HL-60 (cell line): ENCODE results near the gene TBC1D14.

Experiments used
- DNase-seq, 2 experiments: peaks; one replicate each; pipeline ENCODE4 v3.0.0-alpha.2; 2010 to 2020; ENCODE audit warnings: low read depth in 1 of 2, low spot score in 1 of 2
- H3K27ac ChIP-seq: fragments of 250-450 bp; sonication (Bioruptor Pico); replicated peaks from 2 replicates; pipeline ENCODE4 v1.5.1; 2020; ENCODE audit warnings: mild to moderate bottlenecking, moderate library complexity
- H3K27me3 ChIP-seq: fragments of 250-450 bp; sonication (Bioruptor Pico); 2 replicates; pipeline ENCODE4 v1.5.1; 2021; ENCODE audit warnings: mild to moderate bottlenecking, moderate library complexity; ENCODE audit not compliant: insufficient read depth, poor library complexity, severe bottlenecking
- H3K4me3 ChIP-seq: replicated peaks from 2 replicates; pipeline ENCODE4 v1.5.1; 2011; ENCODE audit warnings: mild to moderate bottlenecking, control low read depth, low read length; ENCODE audit not compliant: insufficient read depth
- CTCF ChIP-seq: IDR thresholded peaks from one replicate; pipeline ENCODE4 v1.5.1; 2011; ENCODE audit warnings: low read length, control low read depth, inconsistent platforms; ENCODE audit not compliant: insufficient read depth
- GABPA ChIP-seq: IDR thresholded peaks from 2 replicates; pipeline ENCODE4 v1.6.1; 2012; ENCODE audit warnings: low read depth
- POLR2AphosphoS5 ChIP-seq: IDR thresholded peaks from 2 replicates; pipeline ENCODE4 v1.6.1; 2012; ENCODE audit warnings: low read depth
- REST ChIP-seq: IDR thresholded peaks from 2 replicates; pipeline ENCODE4 v1.6.1; 2012; ENCODE audit warnings: low read depth; ENCODE audit not compliant: insufficient replicate concordance
- SPI1 ChIP-seq: IDR thresholded peaks from 2 replicates; pipeline ENCODE4 v1.6.1; 2012; ENCODE audit warnings: low read depth, mild to moderate bottlenecking, borderline replicate concordance

Gene TBC1D14

GRCh38 chr4:6987588-6987961 lies 77.9 kb downstream of the TBC1D14 start:
- Histone ChIP-seq H3K27me3 (no peaks in the 10 kb centered on the region), H3K27ac (peak overlapping the region; percentile 74), H3K4me3 (peak overlapping the region; percentile 89)
- no peak for TF ChIP-seq GABPA
- no peak for TF ChIP-seq REST
- no peak for TF ChIP-seq CTCF
- TF ChIP-seq SPI1: no peak
- TF ChIP-seq POLR2AphosphoS5: no peak
- DNase-seq: peak in 1 of 2 experiments; percentile 38

- H3K27ac ChIP-seq: peak overlapping the region; percentile 74; the same call in 1 of the 2 replicates
- TF ChIP-seq REST (no peak), CTCF (no peak), GABPA (no peak), SPI1 (no peak), POLR2AphosphoS5 (no peak)
- peak in 1 of 2 experiments; percentile 14 for DNase-seq
- no peaks in the 10 kb centered on the region for H3K27me3 ChIP-seq
- peak overlapping the region; percentile 89 for H3K4me3 ChIP-seq
Observed at GRCh38 chr4:6988016-6988715, 78.5 kb downstream of the TBC1D14 start.

- H3K27ac ChIP-seq: peak overlapping the region; percentile 24
- TF ChIP-seq POLR2AphosphoS5 (no peak), SPI1 (no peak), GABPA (no peak), REST (no peak), CTCF (no peak)
- no peaks in the 10 kb centered on the region for H3K27me3 ChIP-seq
- DNase-seq: peak in 1 of 2 experiments; percentile 69
- no peak overlapping the region for H3K4me3 ChIP-seq
Observed at GRCh38 chr4:6989331-6989923, 79.8 kb downstream of the TBC1D14 start.
